KMS-11 (cell line): ENCODE measurements around the gene CTBP2.

Source experiments
- H2AFZ ChIP-seq: fragments of 200-600 bp; sonication (generic); 2 replicates; pipeline ENCODE4 v1.6.1; 2016; ENCODE audit warnings: antibody characterized with exemption, mixed run types, low read depth
- H3K27ac ChIP-seq: fragments of 200-600 bp; sonication (generic); 2 replicates; pipeline ENCODE4 v1.6.1; 2016; ENCODE audit warnings: mild to moderate bottlenecking, mixed run types
- H3K27me3 ChIP-seq: fragments of 200-600 bp; sonication (generic); 2 replicates; pipeline ENCODE4 v1.6.1; 2017; ENCODE audit warnings: mild to moderate bottlenecking, low read depth, mixed run types, moderate library complexity; ENCODE audit not compliant: insufficient read depth
- H3K36me3 ChIP-seq: fragments of 200-600 bp; sonication (generic); 2 replicates; pipeline ENCODE4 v1.6.1; 2017; ENCODE audit warnings: mild to moderate bottlenecking, mixed run types; ENCODE audit not compliant: insufficient read depth
- H3K4me1 ChIP-seq: fragments of 200-600 bp; sonication (generic); 2 replicates; pipeline ENCODE4 v1.6.1; 2016; ENCODE audit warnings: mild to moderate bottlenecking, low read depth, mixed run types; ENCODE audit not compliant: poor library complexity, severe bottlenecking
- H3K4me2 ChIP-seq: fragments of 200-600 bp; sonication (generic); 2 replicates; pipeline ENCODE4 v1.7.0; 2016; ENCODE audit warnings: mild to moderate bottlenecking, mixed run types
- H3K4me3 ChIP-seq: fragments of 200-600 bp; sonication (generic); IDR thresholded peaks from 2 replicates; pipeline ENCODE4 v1.6.1; 2017; ENCODE audit warnings: low read depth, low read length, mixed read lengths; ENCODE audit not compliant: insufficient read depth
- H3K79me2 ChIP-seq: fragments of 200-600 bp; sonication (generic); 2 replicates; pipeline ENCODE4 v1.6.1; 2016; ENCODE audit warnings: low read depth, mixed run types; ENCODE audit not compliant: insufficient read depth
- H3K9ac ChIP-seq: fragments of 200-600 bp; sonication (generic); 2 replicates; pipeline ENCODE4 v1.6.1; 2016; ENCODE audit warnings: mild to moderate bottlenecking, mixed run types
- H4K20me1 ChIP-seq: fragments of 200-600 bp; sonication (generic); 2 replicates; pipeline ENCODE4 v1.6.1; 2016; ENCODE audit warnings: mild to moderate bottlenecking, mixed run types; ENCODE audit not compliant: insufficient read depth
- TF ChIP-seq, protein P1 (sequence below): fragments of 200-600 bp; sonication (generic); conservative IDR thresholded peaks from 2 replicates; pipeline ENCODE4 v1.6.1; 2017; ENCODE audit warnings: low read depth, mild to moderate bottlenecking, antibody characterized with exemption, low read length, moderate library complexity, mixed read lengths

Gene CTBP2

GRCh38 chr10:124963866-124964720 is 196.3 kb downstream of the CTBP2 start:
- TF ChIP-seq, protein P1, sequence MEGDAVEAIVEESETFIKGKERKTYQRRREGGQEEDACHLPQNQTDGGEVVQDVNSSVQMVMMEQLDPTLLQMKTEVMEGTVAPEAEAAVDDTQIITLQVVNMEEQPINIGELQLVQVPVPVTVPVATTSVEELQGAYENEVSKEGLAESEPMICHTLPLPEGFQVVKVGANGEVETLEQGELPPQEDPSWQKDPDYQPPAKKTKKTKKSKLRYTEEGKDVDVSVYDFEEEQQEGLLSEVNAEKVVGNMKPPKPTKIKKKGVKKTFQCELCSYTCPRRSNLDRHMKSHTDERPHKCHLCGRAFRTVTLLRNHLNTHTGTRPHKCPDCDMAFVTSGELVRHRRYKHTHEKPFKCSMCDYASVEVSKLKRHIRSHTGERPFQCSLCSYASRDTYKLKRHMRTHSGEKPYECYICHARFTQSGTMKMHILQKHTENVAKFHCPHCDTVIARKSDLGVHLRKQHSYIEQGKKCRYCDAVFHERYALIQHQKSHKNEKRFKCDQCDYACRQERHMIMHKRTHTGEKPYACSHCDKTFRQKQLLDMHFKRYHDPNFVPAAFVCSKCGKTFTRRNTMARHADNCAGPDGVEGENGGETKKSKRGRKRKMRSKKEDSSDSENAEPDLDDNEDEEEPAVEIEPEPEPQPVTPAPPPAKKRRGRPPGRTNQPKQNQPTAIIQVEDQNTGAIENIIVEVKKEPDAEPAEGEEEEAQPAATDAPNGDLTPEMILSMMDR: no peak
- Histone ChIP-seq H3K27me3 (no peaks in the 10 kb centered on the region), H2AFZ (no peak overlapping the region), H3K36me3 (no peaks in the 10 kb centered on the region), H3K4me2 (no peak overlapping the region), H3K4me1 (peaks cover 49% of the 10 kb centered on the region), H4K20me1 (peaks cover 9% of the 10 kb centered on the region; the same call in 1 of the 2 replicates), H3K27ac (no peak overlapping the region), H3K79me2 (peaks cover 37% of the 10 kb centered on the region; the same call in 1 of the 2 replicates), H3K4me3 (no peak overlapping the region), H3K9ac (no peak overlapping the region)

DNA sequence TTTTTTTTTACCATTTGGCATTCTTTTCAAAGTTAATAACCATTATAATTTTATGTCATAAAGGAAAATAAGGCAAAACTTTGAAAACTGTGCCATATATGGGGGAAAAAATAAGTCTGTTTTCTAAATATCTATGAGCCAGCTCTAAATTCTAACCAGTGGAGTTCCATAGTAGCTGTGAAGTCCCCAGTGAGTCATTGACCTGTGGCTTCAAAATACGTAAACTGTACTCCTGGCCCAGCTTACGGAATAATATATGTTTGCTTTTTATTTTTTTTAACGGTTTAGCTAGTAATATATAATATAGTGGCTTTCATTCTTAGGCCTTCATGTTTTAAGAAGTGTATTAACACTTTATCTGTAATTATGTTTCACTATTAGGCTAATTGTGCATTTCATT is 197.9 kb downstream of the CTBP2 start:
- no peak overlapping the region for H2AFZ ChIP-seq
- peaks cover 53% of the 10 kb centered on the region; the same call in 1 of the 2 replicates for H3K79me2 ChIP-seq
- no peak overlapping the region for H3K27ac ChIP-seq
- no peak overlapping the region for H3K9ac ChIP-seq
- no peak overlapping the region for H3K4me2 ChIP-seq
- TF ChIP-seq, protein P1: no peak
- H3K4me1 ChIP-seq: peaks cover 55% of the 10 kb centered on the region
- H3K36me3 ChIP-seq: no peaks in the 10 kb centered on the region
- H4K20me1 ChIP-seq: peaks cover 9% of the 10 kb centered on the region; the same call in 1 of the 2 replicates
- no peaks in the 10 kb centered on the region for H3K27me3 ChIP-seq
- H3K4me3 ChIP-seq: no peak overlapping the region

- Histone ChIP-seq H4K20me1 (peaks cover 9% of the 10 kb centered on the region; the same call in 1 of the 2 replicates), H3K36me3 (no peaks in the 10 kb centered on the region), H3K4me1 (peaks cover 64% of the 10 kb centered on the region), H3K4me2 (peak overlapping the region; percentile 74; the same call in 1 of the 2 replicates), H3K4me3 (no peak overlapping the region), H3K27ac (peak overlapping the region; percentile 38; the same call in 1 of the 2 replicates), H3K79me2 (peaks cover 48% of the 10 kb centered on the region; the same call in 1 of the 2 replicates), H2AFZ (no peak overlapping the region), H3K9ac (no peak overlapping the region), H3K27me3 (no peaks in the 10 kb centered on the region)
- TF ChIP-seq, protein P1: no peak
Observed at GRCh38 chr10:124961248-124961570, 199.2 kb downstream of the CTBP2 start.

DNA sequence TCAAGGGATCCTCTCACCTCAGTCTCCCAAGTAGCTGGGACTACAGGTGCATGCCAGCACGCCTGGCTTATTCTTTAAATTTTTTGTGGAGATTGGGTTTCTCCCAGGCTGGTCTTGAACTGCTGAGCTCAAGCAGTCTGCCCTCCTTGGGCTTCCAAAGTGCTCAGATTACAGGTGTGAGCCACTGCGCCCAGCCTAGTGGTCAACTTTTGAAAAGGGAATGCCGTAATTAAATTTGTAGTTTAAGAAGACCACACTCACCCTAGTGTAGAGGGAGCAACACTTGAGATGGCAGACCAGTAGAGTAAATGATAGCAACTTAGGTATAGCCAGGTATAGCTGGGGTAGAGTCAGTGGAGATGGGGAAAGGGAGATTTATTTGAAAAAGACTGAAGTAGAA is 200.8 kb downstream of the CTBP2 start:
- TF ChIP-seq, protein P1: no peak
- Histone ChIP-seq H3K4me2 (peak overlapping the region; percentile 74; the same call in 1 of the 2 replicates), H3K79me2 (peaks cover 48% of the 10 kb centered on the region; the same call in 1 of the 2 replicates), H4K20me1 (peaks cover 9% of the 10 kb centered on the region; the same call in 1 of the 2 replicates), H2AFZ (no peak overlapping the region), H3K27ac (no peak overlapping the region), H3K9ac (no peak overlapping the region), H3K36me3 (no peaks in the 10 kb centered on the region), H3K27me3 (no peaks in the 10 kb centered on the region), H3K4me1 (peaks cover 76% of the 10 kb centered on the region), H3K4me3 (no peak overlapping the region)
